Umbilical cord (tissue), 2 donors: ENCODE data around the gene IQGAP1. TPM values are rescaled to one million over a fixed set of nuclear protein-coding genes. Genes with fewer than 3 reads are reported as not detected.
A peak's percentile ranks its signal among the peaks of the same experiment; 100 is the strongest.

ENCODE experiments used
- DNase-seq: peaks from one replicate; pipeline ENCODE4 v3.0.0-alpha.2; 2015; ENCODE audit warnings: low spot score
- total RNA-seq: library from RNA; depleted of rRNA; stranded (reverse); fragments of >200 nt; gene quantifications from one replicate; pipeline ENCODE4 v1.2.3, GENCODE V29; 2014; ENCODE audit warnings: low replicate concordance; ENCODE audit not compliant: insufficient read depth

Gene IQGAP1
- total RNA-seq, 1 donor from 2014 or later: 247 TPM

DNA sequence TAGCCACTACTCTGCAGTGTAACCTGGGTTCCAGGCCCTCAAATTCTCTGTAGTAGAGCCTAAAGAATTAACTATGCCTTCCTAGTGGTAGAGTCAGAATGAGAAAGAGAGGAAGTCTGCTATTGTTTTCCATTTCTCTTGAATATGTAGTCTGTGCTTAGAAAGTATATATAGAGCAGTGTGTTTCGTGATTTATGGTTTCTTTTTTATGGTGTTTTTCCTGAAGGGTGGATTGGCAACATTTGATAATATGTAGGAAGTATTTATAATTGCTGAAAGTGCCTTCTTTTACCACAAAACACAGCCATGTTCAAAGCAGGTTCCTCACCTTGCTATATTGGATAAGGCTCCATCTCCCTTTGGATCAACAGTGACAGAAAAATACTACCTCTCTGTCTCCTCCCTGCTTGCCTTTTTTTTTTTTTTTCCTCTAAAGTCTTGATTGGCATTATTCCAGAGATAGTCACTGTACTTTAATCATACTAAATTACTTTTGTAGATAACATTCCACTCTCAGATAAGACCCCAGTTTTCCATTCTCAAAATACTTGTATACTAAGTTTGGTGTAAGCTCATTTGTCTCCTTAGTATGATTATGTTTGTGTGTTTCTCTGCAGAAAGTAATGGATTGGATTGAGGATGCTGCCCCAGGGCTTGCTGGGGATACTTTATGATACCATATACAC is 47.8 kb downstream of the IQGAP1 start:
- no peak for DNase-seq

DNA sequence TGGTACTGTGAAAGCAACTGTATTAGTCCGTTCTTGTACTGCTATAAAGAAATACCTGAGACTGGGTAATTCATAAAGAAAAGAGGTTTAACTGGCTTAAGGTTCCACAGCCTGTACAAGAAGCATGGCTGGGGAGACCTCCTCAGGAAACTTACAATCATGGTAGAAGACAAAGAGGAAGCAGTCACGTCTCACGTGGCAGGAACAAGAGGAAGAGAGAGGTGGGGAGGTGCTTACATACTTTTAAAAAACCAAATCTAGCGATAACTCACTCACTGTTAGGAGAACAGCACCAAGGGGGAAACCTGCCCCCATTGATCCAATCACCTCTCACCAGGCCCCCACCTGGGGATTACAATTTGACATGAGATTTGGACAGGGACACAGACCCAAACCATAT is 48.9 kb downstream of the IQGAP1 start:
- no peak for DNase-seq

DNA sequence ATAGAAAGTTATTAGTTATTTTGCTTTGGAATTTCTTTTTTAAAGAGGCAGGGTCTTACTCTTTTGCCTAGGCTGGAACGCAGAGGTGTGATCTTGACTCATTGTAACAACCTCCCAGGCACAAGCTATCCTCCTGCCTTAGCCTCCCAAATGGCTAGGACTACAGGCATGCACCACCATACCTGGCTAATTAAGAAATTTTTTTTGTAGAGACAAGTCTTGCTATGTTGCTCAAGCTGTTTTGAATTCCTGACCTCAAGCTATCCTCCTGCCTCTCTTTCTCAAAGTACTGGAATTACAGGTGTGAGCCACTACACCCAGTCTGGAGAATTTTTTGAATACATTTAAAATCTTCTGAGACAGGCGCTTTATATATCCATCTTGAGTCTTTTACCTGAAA is 49.5 kb downstream of the IQGAP1 start:
- no peak for DNase-seq

DNA sequence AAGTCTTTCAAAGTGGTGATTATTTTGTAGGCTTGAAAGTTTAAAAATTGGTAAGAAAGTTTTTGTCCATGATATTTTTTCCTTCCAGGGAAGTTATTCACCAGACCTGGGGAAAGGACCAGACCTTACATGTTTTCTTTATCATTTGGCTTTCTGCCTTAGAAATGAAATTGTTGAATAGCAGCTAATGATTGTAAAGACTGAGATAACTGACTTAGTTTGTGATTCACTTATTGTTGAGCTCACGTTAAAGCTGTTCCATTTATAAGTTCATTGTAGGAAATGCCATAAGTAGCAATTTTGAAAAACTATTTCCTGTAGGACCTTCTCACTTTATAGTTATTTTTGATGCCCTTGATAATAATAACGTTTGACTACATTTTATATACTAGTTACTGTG is 51.9 kb downstream of the IQGAP1 start:
- no peak for DNase-seq

DNA sequence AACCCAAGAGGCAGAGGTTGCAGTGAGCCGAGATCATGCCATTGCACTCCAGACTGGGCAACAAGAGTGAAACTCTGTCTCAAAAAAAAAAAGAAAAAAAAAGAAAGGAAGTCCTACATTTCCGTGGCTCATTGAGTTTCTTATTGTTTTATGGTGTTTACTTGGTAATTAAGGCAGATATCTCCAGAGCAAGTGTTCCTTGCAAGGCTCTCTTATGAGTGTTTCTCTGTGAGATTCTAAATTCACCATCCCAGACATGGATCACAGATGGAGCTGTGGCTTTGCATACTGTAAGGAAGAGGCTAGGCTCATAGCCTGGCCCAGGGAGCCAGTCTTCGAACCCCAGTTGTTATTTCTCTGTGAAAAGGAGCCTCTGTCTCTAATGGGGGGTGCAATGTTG is 53.0 kb downstream of the IQGAP1 start:
- no peak for DNase-seq

DNA sequence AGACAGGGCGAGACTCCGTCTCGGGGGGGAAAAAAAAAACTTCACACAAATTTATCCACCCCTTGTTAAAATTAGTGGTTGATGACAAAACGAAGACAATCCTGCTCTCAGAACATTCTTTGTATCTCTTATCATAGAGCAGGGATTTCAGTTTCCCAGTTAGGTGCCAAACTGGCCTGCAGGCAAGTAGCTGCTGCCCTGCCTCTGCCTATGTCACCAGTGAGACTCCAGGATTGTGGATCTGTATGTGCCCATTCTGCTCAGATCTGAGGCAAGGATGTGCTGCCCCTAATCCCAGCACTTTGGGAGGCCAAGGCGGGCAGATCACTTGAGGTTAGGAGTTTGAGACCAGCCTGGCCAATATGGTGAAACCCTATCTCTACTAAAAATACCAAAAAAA is 54.4 kb downstream of the IQGAP1 start:
- DNase-seq: no peak

DNA sequence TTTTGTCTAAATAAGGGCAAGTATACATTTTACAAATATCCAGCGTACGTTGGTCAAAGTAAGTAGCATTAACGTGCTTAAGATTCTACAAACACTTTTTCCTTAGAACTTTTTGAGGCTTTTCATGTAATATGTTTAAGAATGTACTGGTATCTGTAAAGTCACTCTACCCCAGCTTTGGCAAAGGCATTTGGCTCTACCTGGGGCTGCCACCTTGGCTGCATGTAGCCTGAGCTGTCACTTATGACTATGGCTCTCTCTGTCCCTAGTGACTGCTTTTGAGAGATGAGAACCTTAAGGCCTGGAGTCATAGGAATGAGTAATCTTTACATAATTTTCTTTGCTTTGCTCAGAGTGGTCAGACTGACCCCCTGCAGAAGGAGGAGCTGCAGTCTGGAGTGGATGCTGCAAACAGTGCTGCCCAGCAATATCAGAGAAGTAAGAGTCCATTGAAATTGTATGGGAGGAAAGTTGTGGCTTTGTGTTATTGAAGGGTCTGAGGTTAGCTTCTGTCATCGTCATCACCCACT is 61.2 kb downstream of the IQGAP1 start:
- no peak for DNase-seq

DNA sequence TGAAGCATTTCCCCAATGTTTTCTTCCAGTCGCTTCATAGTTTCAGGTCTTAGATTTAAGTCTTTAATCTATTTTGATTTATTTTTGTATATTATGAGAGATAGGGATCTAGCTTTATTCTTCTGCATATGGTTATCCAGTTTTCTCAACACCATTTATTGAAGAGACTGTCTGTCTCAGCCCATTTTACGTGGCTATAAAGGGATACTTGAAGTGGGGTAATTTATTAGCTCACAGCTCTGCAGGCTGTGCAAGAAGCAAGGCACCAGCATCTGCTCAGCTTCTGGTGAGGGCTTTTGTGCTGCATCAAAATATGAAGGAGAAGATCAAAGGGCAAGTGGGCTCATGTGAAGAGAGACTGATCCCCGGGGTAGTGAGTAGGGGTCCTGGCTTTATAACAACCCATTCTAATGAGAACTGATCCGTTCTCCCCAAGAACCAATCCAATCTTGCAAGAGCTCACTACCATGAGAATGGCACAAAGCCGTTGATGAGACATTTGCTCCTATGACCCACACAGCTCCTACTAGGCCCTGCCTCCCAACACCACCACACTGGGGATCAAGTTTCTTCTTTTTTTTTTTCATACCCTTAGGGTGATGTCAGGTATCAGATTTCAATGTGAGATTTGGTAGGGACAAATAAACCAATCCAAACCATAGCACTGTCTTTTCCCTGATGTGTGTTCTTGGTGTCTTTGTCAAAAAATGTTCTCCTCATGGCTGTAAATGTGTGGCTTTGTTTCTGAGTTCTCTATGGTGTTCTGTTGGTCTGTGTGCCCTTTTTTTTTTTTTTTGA is 63.2 kb downstream of the IQGAP1 start:
- DNase-seq: peak; percentile 57

DNA sequence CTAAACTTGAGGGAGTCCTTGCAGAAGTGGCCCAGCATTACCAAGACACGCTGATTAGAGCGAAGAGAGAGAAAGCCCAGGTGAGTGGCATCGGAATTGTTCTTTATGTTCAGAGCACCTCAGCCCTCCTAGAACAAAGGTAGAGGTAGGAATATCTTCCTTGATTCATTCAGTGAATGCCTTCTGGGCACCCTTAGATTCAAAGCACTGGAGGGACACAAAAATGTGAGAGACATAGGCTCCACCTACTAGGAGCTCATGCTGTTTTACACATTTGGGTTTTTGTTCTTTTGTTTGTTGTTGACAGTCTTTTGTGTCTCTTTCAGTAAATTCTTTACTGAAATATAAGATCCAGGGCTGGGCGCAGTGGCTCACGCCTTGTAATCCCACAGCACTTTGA is 68.2 kb downstream of the IQGAP1 start:
- DNase-seq: no peak

DNA sequence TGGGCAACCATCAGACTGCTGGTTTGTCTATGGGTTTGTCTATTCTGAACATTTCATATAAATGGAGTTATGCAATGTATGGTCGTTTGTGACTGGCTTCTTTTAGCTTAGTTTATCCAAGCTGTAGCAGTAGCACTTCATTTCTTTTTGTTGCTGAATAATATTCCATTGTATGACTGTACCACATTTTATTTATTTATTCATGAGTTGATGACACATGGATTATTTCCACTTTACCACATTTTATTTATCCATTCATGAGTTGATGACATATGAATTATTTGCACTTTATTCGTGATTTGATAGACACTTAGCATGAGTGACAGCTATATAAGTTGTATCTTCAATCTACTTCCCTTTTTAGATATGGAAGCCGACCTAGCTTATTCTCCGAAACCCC is 70.0 kb downstream of the IQGAP1 start:
- no peak for DNase-seq

DNA sequence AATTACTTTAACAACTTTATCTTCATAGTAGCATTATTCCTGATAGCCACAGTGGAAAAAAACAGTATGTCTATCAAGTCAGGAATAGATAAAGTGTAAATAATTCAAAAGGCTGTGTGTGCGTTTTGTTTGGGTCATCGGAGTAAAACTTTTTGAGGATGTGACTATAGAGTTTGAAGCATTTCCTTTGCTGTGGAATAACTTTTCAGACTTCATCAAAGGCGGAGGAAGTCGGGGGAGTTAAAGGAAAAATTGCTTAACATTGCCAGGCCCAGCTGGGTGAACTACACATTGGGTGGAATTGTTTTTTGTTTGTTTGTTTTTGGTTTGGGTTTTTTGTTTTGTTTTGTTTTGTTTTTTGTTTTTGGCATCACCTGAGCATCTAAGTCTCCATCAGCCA is 71.3 kb downstream of the IQGAP1 start:
- no peak for DNase-seq

DNA sequence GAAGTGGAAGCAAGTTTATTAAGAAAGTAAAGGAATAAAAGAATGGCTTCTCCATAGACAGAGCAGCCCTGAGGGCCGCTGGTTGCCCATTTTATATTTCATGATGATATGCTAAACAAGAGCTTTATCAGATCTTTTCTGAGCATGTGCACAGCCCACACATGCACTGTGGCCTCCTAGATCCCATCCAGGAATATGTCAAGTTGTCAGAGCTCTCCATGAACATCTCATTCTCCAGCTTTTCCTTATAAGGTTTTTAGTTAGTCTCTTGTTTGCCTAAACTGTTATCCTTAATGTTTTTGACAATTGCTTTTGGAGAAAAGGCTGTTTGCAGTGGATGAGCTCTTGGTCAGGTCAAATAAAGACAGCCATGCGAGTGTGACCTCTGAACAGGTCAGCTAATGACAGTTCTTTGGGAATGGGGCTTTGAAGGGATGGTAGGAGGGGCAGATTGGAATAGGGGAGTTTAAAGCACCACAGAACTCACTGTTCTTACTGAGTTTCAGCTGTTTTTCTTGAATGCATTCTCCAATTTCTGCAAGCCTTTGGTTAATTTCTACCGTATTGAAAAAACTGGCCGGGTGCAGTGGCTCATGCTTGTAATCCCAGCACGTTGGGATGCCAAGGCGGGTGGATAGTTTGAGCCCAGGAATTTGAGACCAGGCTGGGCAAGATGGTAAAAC is 72.2 kb downstream of the IQGAP1 start:
- DNase-seq: no peak

DNA sequence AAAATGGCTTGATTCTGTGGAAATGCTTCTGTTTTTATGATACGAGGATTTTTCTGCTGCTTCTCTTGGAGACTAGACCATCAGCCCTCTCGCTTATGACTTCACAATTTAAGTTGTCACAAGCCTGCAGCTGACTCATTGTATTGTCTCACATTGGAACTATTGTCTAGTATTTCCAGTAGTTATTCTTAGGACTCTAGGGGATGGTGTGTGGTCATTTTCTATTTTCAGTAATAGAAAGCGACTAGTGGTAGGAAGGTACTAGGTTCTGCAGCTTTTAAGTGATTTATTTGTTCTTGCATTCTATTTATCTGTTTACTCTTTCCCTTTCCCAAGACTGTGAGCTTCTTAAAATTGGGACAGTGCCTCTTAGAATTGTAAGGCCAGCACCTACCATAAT is 75.3 kb downstream of the IQGAP1 start:
- no peak for DNase-seq

DNA sequence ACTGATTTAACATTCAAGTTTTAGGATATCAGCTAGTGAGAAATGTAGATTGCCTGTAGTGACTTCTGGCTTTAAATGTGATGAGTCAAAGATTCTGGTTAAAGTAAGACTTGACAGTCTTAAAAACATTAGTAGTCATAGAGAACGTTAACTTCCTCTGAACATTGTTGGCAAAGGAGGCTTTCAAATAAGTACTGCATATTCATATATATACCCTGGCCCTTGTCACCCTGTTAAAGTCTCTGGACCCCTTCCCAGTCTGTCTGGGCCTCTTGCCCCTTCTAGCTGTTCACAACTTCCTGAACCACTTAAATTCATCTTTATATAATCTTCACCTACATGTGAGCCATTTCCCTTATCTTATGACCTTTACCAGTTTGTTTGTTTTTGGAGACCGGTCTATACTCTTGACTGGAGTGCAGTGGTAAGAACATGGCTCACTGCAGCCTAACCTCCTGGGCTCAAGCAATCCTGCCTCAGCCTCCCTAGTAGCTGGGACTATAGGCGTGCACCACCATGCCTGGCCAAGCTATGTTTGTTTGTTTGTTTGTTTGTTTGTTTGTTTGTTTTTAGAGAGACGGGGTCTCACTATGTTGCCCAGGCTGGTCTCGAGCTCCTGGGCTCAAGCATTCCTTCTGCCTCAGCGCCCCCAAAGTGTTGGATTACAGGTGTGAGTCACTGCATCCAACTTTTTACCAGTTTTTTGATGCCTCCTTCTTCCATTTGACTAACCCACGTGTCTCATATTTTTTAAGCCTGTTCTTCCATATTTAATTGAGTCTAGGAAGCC is 77.3 kb downstream of the IQGAP1 start:
- peak; percentile 37 for DNase-seq

DNA sequence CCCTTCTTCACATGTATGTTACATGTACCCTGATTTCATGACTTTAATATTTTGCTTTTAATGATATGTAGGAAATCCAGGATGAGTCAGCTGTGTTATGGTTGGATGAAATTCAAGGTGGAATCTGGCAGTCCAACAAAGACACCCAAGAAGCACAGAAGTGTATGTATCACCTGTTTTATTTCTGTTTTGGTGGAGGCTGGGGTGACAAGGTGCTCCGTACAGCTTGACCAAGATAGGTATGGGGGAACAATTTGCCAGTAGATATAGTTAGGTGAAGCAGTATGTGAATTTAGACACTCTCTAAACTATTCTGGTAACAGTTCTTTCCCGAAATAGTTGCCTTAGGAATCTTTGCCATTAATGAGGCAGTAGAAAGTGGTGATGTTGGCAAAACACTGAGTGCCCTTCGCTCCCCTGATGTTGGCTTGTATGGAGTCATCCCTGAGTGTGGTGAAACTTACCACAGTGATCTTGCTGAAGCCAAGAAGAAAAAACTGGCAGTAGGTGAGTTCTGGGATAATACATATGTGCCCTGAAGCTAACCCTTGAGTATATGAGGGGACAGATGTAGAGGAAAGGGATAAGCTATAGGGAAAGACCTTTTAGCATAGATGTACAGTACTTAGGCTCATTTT is 78.0 kb downstream of the IQGAP1 start:
- no peak for DNase-seq

DNA sequence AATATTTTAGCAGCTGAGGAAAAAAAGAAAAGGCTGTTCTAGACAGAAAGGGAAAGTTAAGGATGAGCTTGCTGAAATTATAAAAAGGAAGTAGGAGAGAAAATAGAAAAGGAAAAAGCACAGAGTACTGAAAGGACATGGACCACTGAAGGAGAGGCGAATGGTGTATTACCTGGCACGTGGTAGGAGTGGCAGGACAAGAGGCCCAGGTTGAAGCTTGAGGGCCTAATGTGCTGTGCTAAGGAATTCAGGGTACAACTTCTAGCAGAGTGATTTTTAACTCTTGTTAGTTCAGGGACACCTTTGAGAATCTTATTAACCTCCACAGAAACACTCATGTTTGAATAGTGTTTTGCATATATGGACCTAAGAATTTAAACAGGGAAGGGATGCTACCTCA is 81.7 kb downstream of the IQGAP1 start:
- DNase-seq: no peak

DNA sequence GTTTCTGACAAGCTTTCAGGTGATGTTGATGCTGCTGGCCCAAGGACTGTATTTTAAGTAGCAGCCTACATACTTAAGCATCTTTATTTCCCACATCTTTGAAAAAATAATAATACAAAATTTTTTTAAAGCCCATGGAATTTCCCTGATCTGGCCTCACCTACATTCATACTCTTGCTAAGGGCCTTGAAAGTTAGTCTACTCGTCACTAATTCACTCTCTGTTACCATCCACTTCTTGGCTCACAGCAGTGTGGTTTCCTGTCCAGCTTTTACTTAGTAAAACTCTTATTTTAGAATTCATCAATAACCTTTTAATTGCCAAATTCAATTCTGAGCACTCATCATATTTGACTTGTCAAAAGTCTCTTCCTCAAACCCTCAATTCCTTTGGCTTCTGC is 82.4 kb downstream of the IQGAP1 start:
- DNase-seq: no peak

DNA sequence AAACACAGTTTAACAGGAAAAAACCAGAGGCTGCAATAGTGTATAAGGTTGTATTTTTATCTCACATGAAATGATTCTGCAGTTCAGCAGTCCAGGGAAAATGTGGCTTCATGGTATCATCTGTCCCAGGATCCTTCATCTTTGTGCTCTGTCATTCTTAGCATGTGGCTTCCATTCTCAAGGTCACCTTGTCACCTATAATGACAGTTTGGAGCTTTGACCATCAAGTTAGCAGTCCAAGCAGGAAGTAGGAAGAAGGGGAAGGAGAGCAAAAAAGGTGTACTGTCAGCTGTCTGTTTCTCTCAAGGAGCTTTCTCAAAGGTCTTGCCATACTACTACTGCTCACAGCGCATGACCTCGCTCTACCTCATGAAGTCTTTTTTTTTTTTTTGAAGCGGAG is 83.1 kb downstream of the IQGAP1 start:
- no peak for DNase-seq

DNA sequence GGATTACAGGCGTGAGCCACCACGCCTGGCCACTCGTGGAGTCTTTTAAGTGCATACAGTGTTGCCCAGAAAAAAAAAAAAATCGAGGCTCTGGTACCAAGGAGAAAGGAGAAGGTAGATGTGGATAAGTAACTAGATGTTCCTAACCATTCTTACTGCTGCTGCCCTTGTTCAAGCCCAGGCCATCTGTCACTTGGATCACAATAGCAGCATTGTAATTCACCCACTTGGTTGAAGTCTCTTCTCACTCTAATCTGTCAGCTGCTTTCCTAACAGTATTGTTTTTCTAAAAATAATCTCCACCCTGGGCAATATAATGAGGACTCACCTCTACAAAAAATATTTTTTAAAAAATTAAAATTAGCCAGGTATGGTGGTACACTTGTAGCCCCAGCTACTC is 83.7 kb downstream of the IQGAP1 start:
- no peak for DNase-seq

DNA sequence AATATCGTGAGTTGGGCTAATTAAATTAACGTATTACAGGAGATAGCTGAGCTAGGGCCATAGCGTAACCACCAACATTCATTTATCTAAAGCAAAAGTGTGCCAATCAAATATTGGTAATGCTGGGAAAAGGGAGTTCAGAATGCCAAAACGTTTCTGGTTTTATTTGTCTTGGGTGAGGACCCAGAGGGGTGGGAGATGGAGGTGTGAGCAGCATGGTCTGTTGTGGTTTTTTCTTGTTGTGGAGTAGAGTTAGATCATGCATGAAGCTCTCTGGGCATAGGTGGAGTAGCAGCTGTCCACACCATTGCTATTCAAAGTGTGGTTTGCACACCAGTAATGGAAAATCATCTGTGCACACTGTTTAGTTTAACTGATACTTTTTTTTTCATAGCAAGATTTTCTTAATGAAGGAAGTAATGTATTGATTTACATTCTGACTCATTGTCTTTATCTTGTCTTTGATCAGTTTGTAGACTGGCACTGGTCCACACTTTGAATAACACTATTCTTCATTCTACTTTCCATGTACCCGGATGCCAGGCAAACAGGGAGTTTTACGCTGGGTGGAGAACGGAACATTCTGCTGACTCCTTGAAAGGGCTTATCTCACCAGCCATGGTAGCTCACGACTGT is 90.9 kb downstream of the IQGAP1 start:
- no peak for DNase-seq

DNA sequence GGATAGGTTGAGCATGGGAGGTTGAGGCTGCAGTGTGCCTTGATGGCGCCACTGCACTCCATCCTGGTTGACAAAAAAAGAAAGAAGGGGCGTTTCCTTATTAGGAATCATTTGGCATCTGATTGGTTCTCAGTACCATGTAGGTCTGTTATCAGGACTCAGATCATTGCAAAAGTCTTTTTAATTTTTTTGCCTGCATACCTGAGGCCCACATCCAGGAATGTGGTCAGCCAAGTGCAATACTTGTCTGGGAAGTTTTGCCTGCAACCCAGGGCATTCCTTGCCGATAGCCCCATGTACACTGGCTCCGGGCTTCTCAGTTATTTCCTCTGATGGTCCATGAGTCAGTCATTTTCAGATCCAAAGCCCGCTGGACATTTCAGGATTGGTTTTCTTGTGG is 91.6 kb downstream of the IQGAP1 start:
- DNase-seq: peak; percentile 30
